H1 (cell line): Measurements from ENCODE around the gene RNF38. TPM values are rescaled to one million over a fixed set of nuclear protein-coding genes. Genes with fewer than 3 reads are reported as not detected.

Experiments
- CTCF ChIA-PET: fragments of 300-600 bp; sonication (Branson Sonifier 250); formaldehyde crosslinking; loops from one replicate; lab custom pipeline; 2021; ENCODE audit not compliant: partially characterized antibody; lab: Charles Lee
- POLR2A ChIA-PET: fragments of 300-600 bp; sonication (Branson Sonifier 250); formaldehyde crosslinking; loops from one replicate; lab custom pipeline; 2021; ENCODE audit warnings: inconsistent platforms; ENCODE audit not compliant: partially characterized antibody; lab: Charles Lee
- DNase-seq, 2 experiments: peaks; one replicate each; pipeline versions ENCODE4 v3.0.0 to v3.0.0-alpha.2; 2010 to 2022; ENCODE audit warnings: low spot score in 2 of 2, low read depth in 1 of 2, mixed read lengths in 1 of 2
- FAIRE-seq: peaks from 2 replicates; lab custom pipeline; 2011; peaks lifted over from hg19 to GRCh38; lab: Jason Lieb, UNC
- H2AFZ ChIP-seq: 2 replicates; pipeline ENCODE4 v1.8.1; 2012; ENCODE audit warnings: low read length, inconsistent platforms
- H2AK5ac ChIP-seq: 2 replicates; pipeline ENCODE4 v1.6.1; 2013; ENCODE audit warnings: low read depth, low read length
- H2BK120ac ChIP-seq: replicated peaks from 2 replicates; pipeline ENCODE3; 2013; ENCODE audit warnings: low read depth, low read length, inconsistent platforms
- H2BK12ac ChIP-seq: 2 replicates; pipeline ENCODE4 v1.6.1; 2013; ENCODE audit warnings: low read depth, low read length
- H2BK15ac ChIP-seq: 2 replicates; pipeline ENCODE4 v1.6.1; 2013; ENCODE audit warnings: low read length
- H2BK20ac ChIP-seq: 2 replicates; pipeline ENCODE4 v1.6.1; 2013; ENCODE audit warnings: low read length
- H2BK5ac ChIP-seq: 2 replicates; pipeline ENCODE4 v1.6.1; 2013; ENCODE audit warnings: low read depth, low read length
- H3K14ac ChIP-seq: 2 replicates; pipeline ENCODE4 v1.6.1; 2013; ENCODE audit warnings: inconsistent platforms; ENCODE audit not compliant: insufficient read length
- H3K18ac ChIP-seq: 2 replicates; pipeline ENCODE4 v1.6.1; 2013; ENCODE audit warnings: low read length; ENCODE audit errors: extremely low read depth
- H3K23ac ChIP-seq: 2 replicates; pipeline ENCODE4 v1.6.1; 2013; ENCODE audit warnings: inconsistent platforms; ENCODE audit not compliant: insufficient read length
- H3K23me2 ChIP-seq: 2 replicates; pipeline ENCODE4 v1.6.1; 2013; ENCODE audit warnings: low read depth, low read length
- H3K27ac ChIP-seq: 2 replicates; pipeline ENCODE4 v1.6.1; 2011; ENCODE audit warnings: low read depth, low read length, inconsistent platforms
- H3K27me3 ChIP-seq, 4 experiments: replicated peaks in 1 of 4; 1 replicate in 1 of 4; 2 replicates in 3 of 4; pipeline versions ENCODE4 v1.6.1 to v1.8.1; 2011 to 2013; ENCODE audit warnings: low read length in 3 of 4, mild to moderate bottlenecking in 3 of 4, inconsistent platforms in 2 of 4, mixed read lengths in 2 of 4, moderate library complexity in 1 of 4; ENCODE audit not compliant: control insufficient read depth in 3 of 4, insufficient read depth in 3 of 4; ENCODE audit errors: extremely low read depth in 1 of 4
- H3K36me3 ChIP-seq, 4 experiments: 2 replicates each; pipeline versions ENCODE4 v1.6.1 to v1.8.1; 2011 to 2013; ENCODE audit warnings: mild to moderate bottlenecking in 4 of 4, low read length in 3 of 4, moderate library complexity in 2 of 4, control low read depth in 1 of 4, inconsistent platforms in 1 of 4; ENCODE audit not compliant: insufficient read depth in 4 of 4, control insufficient read depth in 2 of 4
- H3K4ac ChIP-seq: replicated peaks from 2 replicates; pipeline ENCODE3; 2013; ENCODE audit warnings: low read length, low read depth, mixed read lengths, inconsistent platforms; ENCODE audit not compliant: insufficient read length
- H3K4me1 ChIP-seq, 4 experiments: replicated peaks in 1 of 4; 1 replicate in 1 of 4; 2 replicates in 3 of 4; pipeline versions ENCODE4 v1.6.1 to v1.8.1; 2011 to 2013; ENCODE audit warnings: low read length in 3 of 4, inconsistent platforms in 2 of 4, mixed read lengths in 1 of 4; ENCODE audit not compliant: insufficient read depth in 4 of 4, control insufficient read depth in 3 of 4
- H3K4me2 ChIP-seq, 2 experiments: 2 replicates each; pipeline versions ENCODE4 v1.6.1 to v1.8.1; 2011 to 2013; ENCODE audit warnings: low read depth in 2 of 2, low read length in 2 of 2, control low read depth in 1 of 2, inconsistent platforms in 1 of 2, mild to moderate bottlenecking in 1 of 2; ENCODE audit not compliant: insufficient read depth in 1 of 2
- H3K4me3 ChIP-seq, 4 experiments: fragments of 200-600, 300-600 bp in 1 of 4; sonication (generic), shearing (Covaris generic), sonication (Bioruptor Twin) in 1 of 4; 2 replicates each; pipeline versions ENCODE4 v1.5.1 to v1.8.1; 2011 to 2016; ENCODE audit warnings: low read length in 4 of 4, low read depth in 3 of 4, control low read depth in 2 of 4, inconsistent platforms in 2 of 4, mild to moderate bottlenecking in 2 of 4, mixed read lengths in 1 of 4, moderate library complexity in 1 of 4; ENCODE audit not compliant: insufficient read depth in 2 of 4; ENCODE audit errors: extremely low read depth in 1 of 4
- H3K56ac ChIP-seq: replicated peaks from 2 replicates; pipeline ENCODE3; 2013; ENCODE audit warnings: low read depth, mild to moderate bottlenecking, mixed read lengths, low read length, inconsistent platforms; ENCODE audit not compliant: insufficient read length
- H3K79me1 ChIP-seq: 2 replicates; pipeline ENCODE4 v1.6.1; 2013; ENCODE audit warnings: low read depth, low read length, control low read depth
- H3K79me2 ChIP-seq, 2 experiments: 2 replicates each; pipeline versions ENCODE4 v1.6.1 to v1.8.1; 2012 to 2013; ENCODE audit warnings: low read length in 2 of 2, mild to moderate bottlenecking in 2 of 2, inconsistent platforms in 1 of 2; ENCODE audit not compliant: insufficient read depth in 2 of 2, control insufficient read depth in 1 of 2
- H3K9ac ChIP-seq, 4 experiments: replicated peaks in 1 of 4; 1 replicate in 1 of 4; 2 replicates in 3 of 4; pipeline versions ENCODE4 v1.6.1 to v1.8.1; 2011 to 2013; ENCODE audit warnings: low read depth in 3 of 4, low read length in 3 of 4, control low read depth in 2 of 4, mild to moderate bottlenecking in 2 of 4, moderate library complexity in 2 of 4, inconsistent platforms in 1 of 4; ENCODE audit errors: extremely low read depth in 1 of 4
- H3K9me3 ChIP-seq, 2 experiments: 2 replicates each; pipeline versions ENCODE4 v1.6.1 to v1.8.1; 2012 to 2013; ENCODE audit warnings: mild to moderate bottlenecking in 2 of 2, moderate library complexity in 2 of 2, control low read depth in 1 of 2, inconsistent platforms in 1 of 2, low read depth in 1 of 2, low read length in 1 of 2, mixed read lengths in 1 of 2; ENCODE audit not compliant: insufficient read depth in 2 of 2
- H4K20me1 ChIP-seq, 2 experiments: replicated peaks in 1 of 2; 2 replicates each; pipeline versions ENCODE3 to v1.8.1; 2011 to 2013; ENCODE audit warnings: inconsistent platforms in 2 of 2, low read length in 2 of 2, mild to moderate bottlenecking in 1 of 2; ENCODE audit not compliant: insufficient read depth in 2 of 2, control insufficient read depth in 1 of 2
- H4K5ac ChIP-seq: 2 replicates; pipeline ENCODE4 v1.6.1; 2013; ENCODE audit warnings: low read length, low read depth, mixed read lengths, inconsistent platforms; ENCODE audit not compliant: insufficient read length
- H4K8ac ChIP-seq: 2 replicates; pipeline ENCODE4 v1.8.0; 2013; ENCODE audit warnings: mild to moderate bottlenecking, moderate library complexity, low read length, inconsistent platforms; ENCODE audit not compliant: insufficient read depth; ENCODE audit errors: extremely low read depth
- H4K91ac ChIP-seq: replicated peaks from 2 replicates; pipeline ENCODE3; 2013; ENCODE audit warnings: low read length, mixed read lengths, inconsistent platforms; ENCODE audit not compliant: insufficient read length
- ATF3 ChIP-seq: IDR thresholded peaks from 2 replicates; pipeline ENCODE4 v1.6.1; 2011; ENCODE audit warnings: low read depth, mild to moderate bottlenecking, low read length; ENCODE audit not compliant: insufficient read depth
- WGBS, 2 experiments: shearing (Covaris generic) in 1 of 2; methylation state at CpG; one replicate each; pipeline versions ENCODE4 v1.1.6 to v1.1.7; 2013 to 2015; ENCODE audit warnings: low lambda C conversion rate in 2 of 2, mixed read lengths in 2 of 2, inconsistent platforms in 1 of 2, low coverage in 1 of 2, missing lambda C conversion rate in 1 of 2; ENCODE audit not compliant: insufficient replicate concordance in 2 of 2, insufficient coverage in 1 of 2, insufficient read length in 1 of 2; ENCODE audit errors: extremely low coverage in 1 of 2, missing lambda C conversion rate in 1 of 2; 5-methylcytosine and 5-hydroxymethylcytosine counted together
- polyA plus RNA-seq, 7 experiments: library from polyadenylated mRNA; depleted of rRNA in 3 of 7; stranded (reverse) in 5 of 7; unstranded in 2 of 7; fragments of >200 nt in 5 of 7; fragments of 200-250 nt in 2 of 7; gene quantifications; 1 replicate in 5 of 7; 2 replicates in 1 of 7; 4 replicates in 1 of 7; pipeline versions ENCODE4 v1.2.1 to v1.2.3, GENCODE V29; 2011 to 2013; ENCODE audit warnings: missing spikeins in 2 of 7, mixed read lengths in 2 of 7
- total RNA-seq: library from RNA; stranded (reverse); fragmentation: NEBNext Ultra II Directional; extraction: Animal tissue kit (Norgen Biotek cat#: 25700); gene quantifications from 2 replicates; pipeline ENCODE4 v1.2.1, GENCODE V29; 2021

The RNF38 gene
- total and polyA plus RNA-seq, 2 of the 8 experiments (the other 6 are each of a cell fraction or from before 2014, with no cell fraction given): 54.9 to 60.9 TPM

DNA sequence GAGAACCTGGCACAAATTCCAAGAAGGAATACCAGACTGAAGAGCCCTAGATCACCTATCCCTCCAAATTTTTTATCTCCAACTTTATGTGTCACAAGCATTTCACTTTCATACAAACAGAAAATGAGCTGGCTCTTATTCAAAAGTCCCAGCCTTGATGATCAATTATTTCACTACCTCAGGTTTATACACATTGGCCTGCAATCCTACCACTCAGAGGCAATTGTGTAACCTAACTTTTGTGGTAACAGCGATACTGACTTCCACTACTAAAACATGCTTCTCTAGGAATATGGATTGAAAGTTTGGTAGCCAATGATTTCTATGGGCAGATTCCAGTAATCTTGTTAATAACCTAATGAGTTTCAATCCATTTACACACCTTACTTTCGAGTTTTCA lies 10.5 kb downstream of the RNF38 start:
- Histone ChIP-seq H3K79me2 (peaks cover 4 to 96% of the 10 kb centered on the region in 2 experiments), H2BK12ac (no peak overlapping the region), H3K18ac (no peak overlapping the region), H4K91ac (no peak overlapping the region), H2BK15ac (no peak overlapping the region), H3K23ac (no peak overlapping the region), H2AK5ac (no peak overlapping the region), H3K14ac (no peak overlapping the region), H3K27me3 (no peaks in the 10 kb centered on the region), H3K4me3 (no peak overlapping the region), H3K9ac (no peak overlapping the region), H2BK120ac (no peak overlapping the region), H3K23me2 (no peaks in the 10 kb centered on the region), H3K56ac (no peak overlapping the region), H2BK5ac (no peak overlapping the region), H3K36me3 (peaks cover 0 to 8% (median 2%) of the 10 kb centered on the region in 4 experiments; a peak in 2 of 8 replicates), H4K20me1 (peaks cover 2 to 7% of the 10 kb centered on the region in 2 experiments), H3K4me2 (no peak overlapping the region), H2BK20ac (no peak overlapping the region), H3K4me1 (peaks cover 0 to 14% (median 6%) of the 10 kb centered on the region in 4 experiments; a peak in 3 of 7 replicates), H4K5ac (no peak overlapping the region), H3K27ac (no peak overlapping the region), H3K79me1 (peaks cover 8% of the 10 kb centered on the region), H2AFZ (no peak overlapping the region), H4K8ac (no peak overlapping the region), H3K9me3 (no peaks in the 10 kb centered on the region), H3K4ac (no peak overlapping the region)
- FAIRE-seq (no peak), DNase-seq (no peak)
- ChIA-PET POLR2A (no interaction called here), CTCF (no interaction called here)
- WGBS, 2 experiments: 78 to 100% methylated on average over 1 to 2 of the region's 2 CpGs
- TF ChIP-seq ATF3: no peak
